Stimulated activated effector memory CD8-positive, alpha-beta T cell treated with anti-CD3 and anti-CD28 coated beads, Interleukin-12 subunit alpha, Interleukin-12 subunit beta, amount 100 ng/mL, for 72 hours (primary cell): ENCODE measurements around the gene SLC26A11.
A peak's percentile ranks its signal among the peaks of the same experiment; 100 is the strongest.
"Not testable (repeated sequence)": the region's sequence is repeated elsewhere in the genome, so short reads cannot be mapped to it uniquely, and the experiment has no call there.

ENCODE experiments used
- ATAC-seq: fragments of 150-1000 bp; cut with Tn5 transposase; 2 replicates; pipeline ENCODE4 v1.10.0; 2021
- DNase-seq, 2 donors: peaks; one replicate each; pipeline ENCODE4 v3.0.0; 2021 to 2022; ENCODE audit warnings: low spot score in 2 of 2
- H3K27ac Mint-ChIP-seq: one replicate; pipeline ENCODE4 v1.8.0; 2022; ENCODE audit warnings: mild to moderate bottlenecking, mixed read lengths
- H3K36me3 Mint-ChIP-seq: one replicate; pipeline ENCODE4 v1.8.0; 2022; ENCODE audit warnings: mild to moderate bottlenecking, mixed read lengths
- H3K4me1 Mint-ChIP-seq: one replicate; pipeline ENCODE4 v1.8.0; 2022; ENCODE audit warnings: mixed read lengths
- H3K4me3 Mint-ChIP-seq: one replicate; pipeline ENCODE4 v1.8.0; 2022; ENCODE audit warnings: mild to moderate bottlenecking, mixed read lengths
- H3K9me3 Mint-ChIP-seq: one replicate; pipeline ENCODE4 v1.8.0; 2022; ENCODE audit warnings: mixed read lengths

Gene SLC26A11

DNA sequence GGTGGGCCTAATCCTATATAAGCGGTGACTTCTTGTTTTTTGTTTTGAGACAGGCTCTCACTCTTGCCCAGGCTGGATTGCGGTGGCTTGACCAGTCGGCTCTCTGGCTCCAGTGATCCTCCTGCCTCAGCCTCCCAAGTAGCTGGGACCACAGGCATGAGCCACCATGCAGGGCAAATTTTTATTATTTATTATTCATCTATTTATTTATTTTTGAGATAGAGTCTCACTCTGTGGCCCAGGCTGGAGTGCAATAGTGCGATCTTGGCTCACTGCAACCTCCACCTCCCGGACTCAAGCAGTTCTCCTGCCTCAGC, 35.8 kb downstream of the SLC26A11 start:
- Mint-ChIP-seq H3K9me3 (no peaks in the 10 kb centered on the region), H3K36me3 (peaks cover 43% of the 10 kb centered on the region), H3K27ac (peak overlapping the region; percentile 97), H3K4me1 (peaks cover 66% of the 10 kb centered on the region), H3K4me3 (no peak overlapping the region)
- ATAC-seq: no peak
- DNase-seq: no peak

- ATAC-seq (no peak), DNase-seq (no peak)
- Mint-ChIP-seq H3K36me3 (peaks cover 50% of the 10 kb centered on the region), H3K9me3 (no peaks in the 10 kb centered on the region), H3K27ac (peak overlapping the region; percentile 97), H3K4me3 (peak overlapping the region; percentile 94), H3K4me1 (peaks cover 69% of the 10 kb centered on the region)
These were observed 37.5 kb downstream of the SLC26A11 start for GRCh38 chr17:80257716-80258213.

- DNase-seq, ATAC-seq, H3K9me3 Mint-ChIP-seq: not testable (repeated sequence)
- H3K27ac Mint-ChIP-seq: peak overlapping the region; percentile 97
- peaks cover 69% of the 10 kb centered on the region for H3K4me1 Mint-ChIP-seq
- peaks cover 49% of the 10 kb centered on the region for H3K36me3 Mint-ChIP-seq
- peak overlapping the region; percentile 94 for H3K4me3 Mint-ChIP-seq
These were observed 38.1 kb downstream of the SLC26A11 start for GRCh38 chr17:80258296-80258695.

DNA sequence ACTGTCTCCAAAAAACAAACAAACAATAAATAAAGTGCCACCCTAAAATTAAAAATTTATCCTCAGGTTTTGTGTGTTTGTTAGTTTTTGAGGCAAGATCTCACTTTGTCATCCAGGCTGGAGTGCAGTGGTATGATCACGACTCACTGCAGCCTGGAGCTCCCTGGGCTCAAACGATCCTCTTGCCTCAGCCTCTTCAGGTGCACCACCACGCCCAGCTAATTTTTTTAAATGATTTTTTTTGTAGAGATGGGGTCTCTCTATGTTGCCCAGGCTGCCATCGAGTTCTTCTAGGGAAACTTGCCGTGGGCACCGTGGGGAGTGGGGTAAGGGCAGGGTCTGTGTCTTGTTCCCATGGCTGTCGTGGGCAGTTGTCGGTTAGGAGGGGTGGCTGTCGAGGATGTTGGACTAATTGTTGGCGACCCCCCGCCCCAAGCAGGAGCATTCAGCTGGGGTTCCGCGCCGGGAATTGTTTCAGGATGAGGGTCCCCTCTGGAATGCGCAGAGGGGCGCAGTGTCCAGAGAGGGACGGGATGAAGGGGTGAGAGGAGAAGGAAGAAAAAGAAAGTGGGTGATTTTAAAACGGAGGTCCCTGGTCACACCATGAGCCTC, 39.3 kb downstream of the SLC26A11 start:
- H3K36me3 Mint-ChIP-seq: peaks cover 42% of the 10 kb centered on the region
- ATAC-seq: no peak

DNA sequence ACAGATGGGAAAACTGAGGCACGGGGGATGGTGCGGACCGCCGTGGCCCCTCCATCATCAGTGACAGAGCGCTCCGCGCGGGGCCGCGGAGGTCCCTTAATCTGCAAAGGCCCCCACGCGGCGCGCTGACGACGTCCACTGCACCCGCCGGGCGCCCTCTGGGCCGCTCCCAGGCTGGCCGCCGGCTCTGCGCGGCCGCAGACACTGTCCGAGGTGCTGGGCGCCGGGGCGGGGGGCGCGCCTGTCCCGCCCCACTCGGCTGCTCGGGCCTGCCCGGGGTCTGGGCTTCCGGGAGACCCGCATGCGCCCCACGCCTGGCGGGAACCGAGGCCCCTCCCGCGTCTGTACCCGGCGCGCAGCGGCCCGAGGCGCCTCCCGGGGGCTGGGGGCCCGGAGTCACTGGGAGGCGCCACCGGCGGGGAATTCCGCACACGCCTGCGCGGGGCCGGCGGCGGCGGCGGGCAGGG, 39.9 kb downstream of the SLC26A11 start:
- Mint-ChIP-seq H3K9me3 (no peaks in the 10 kb centered on the region), H3K4me1 (peaks cover 63% of the 10 kb centered on the region), H3K4me3 (peak overlapping the region; percentile 94), H3K27ac (peak overlapping the region; percentile 97), H3K36me3 (peaks cover 37% of the 10 kb centered on the region)
- DNase-seq (peak; percentile 73 to 89), ATAC-seq (peak; percentile 61)

More for the DNA sequence above, 39.3 kb downstream of the SLC26A11 start:
- H3K9me3 Mint-ChIP-seq: no peaks in the 10 kb centered on the region
- peak in 1 of 2 donors; percentile 63 for DNase-seq
- H3K27ac Mint-ChIP-seq: peak overlapping the region; percentile 97
- H3K4me3 Mint-ChIP-seq: peak overlapping the region; percentile 94
- peaks cover 64% of the 10 kb centered on the region for H3K4me1 Mint-ChIP-seq

DNA sequence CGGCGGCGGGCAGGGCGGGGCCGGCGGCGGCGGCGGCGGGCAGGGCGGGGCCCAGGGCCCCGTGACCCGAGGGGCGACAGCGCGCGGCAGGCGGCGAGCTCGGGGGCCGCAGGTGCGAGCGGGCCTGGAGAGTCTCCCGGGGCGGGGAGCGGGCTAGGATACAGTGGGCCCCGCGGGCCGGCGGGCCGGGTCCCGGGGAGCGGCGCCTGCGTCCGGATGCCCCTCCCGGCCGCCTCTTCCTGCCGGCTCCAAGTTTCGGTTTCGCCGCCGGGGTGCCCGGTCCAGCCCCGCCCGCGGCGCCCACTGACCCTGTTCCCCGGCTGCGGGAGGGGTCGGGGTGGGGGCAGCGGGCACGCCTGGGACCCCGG, 40.5 kb downstream of the SLC26A11 start, which contains the start of gene RNF213:
Gene RNF213, plus strand, starts transcription at position 62 of the 368 bp plus-strand sequence. CDS start 2,830 bp downstream, outside the sequence.
- DNase-seq (peak; percentile 49 to 84), ATAC-seq (peak; percentile 36)
- Mint-ChIP-seq H3K36me3 (peaks cover 33% of the 10 kb centered on the region), H3K4me3 (peak within 1 kb of the TSS; percentile 99), H3K4me1 (peaks cover 62% of the 10 kb centered on the region), H3K27ac (peak within 1 kb of the TSS; percentile 97), H3K9me3 (no peaks in the 10 kb centered on the region)

DNA sequence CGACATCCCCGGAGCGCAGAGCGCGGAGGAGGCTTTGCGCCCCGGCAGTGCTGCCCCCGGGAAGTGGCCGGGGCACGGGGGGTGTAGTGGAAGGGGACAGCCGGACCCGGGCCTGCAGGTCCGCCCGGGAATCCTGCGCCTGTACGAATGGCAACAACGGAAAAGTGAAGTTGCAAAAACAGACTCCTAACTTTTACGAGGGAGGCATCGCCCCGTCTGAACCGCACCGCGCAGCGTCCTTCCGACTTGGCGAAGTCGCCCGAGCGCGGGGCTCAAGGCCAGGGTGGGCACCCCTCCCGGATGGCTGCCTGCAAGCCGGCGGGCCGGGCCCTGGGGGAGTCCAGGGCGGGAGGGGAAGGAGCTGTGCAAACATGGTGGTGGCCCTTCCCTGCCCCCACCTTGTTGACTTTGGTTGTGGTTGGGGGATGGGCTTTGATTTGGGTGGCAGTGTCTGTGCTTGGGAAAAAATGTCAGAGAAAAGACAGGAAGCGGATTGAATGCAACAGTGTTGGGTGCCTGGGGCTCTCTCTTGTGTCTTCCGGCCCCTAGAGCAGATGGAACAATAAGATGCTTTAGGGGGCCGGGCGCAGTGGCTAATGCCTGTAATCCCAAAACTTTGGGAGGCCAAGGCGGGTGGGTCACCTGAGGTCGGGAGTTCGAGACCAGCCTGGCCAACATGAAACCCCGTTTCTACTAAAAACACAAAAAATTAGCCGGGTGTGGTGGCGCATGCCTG, 41.1 kb downstream of the SLC26A11 start:
- Mint-ChIP-seq H3K4me1 (peaks cover 66% of the 10 kb centered on the region), H3K36me3 (peaks cover 33% of the 10 kb centered on the region), H3K9me3 (no peaks in the 10 kb centered on the region), H3K4me3 (peak overlapping the region; percentile 99), H3K27ac (peak overlapping the region; percentile 96)
- ATAC-seq (peak; percentile 3), DNase-seq (peak; percentile 51 to 86)

- DNase-seq (no peak), ATAC-seq (no peak)
- Mint-ChIP-seq H3K27ac (peak overlapping the region; percentile 96), H3K4me1 (peaks cover 66% of the 10 kb centered on the region), H3K9me3 (no peaks in the 10 kb centered on the region), H3K36me3 (peaks cover 33% of the 10 kb centered on the region), H3K4me3 (peak overlapping the region; percentile 99)
These were observed 41.7 kb downstream of the SLC26A11 start for GRCh38 chr17:80261895-80262279.

- Mint-ChIP-seq H3K4me1 (peaks cover 66% of the 10 kb centered on the region), H3K4me3 (peak overlapping the region; percentile 99), H3K27ac (peak overlapping the region; percentile 96), H3K36me3 (peaks cover 33% of the 10 kb centered on the region), H3K9me3 (no peaks in the 10 kb centered on the region)
- no peak for DNase-seq
- no peak for ATAC-seq
These were observed 42.1 kb downstream of the SLC26A11 start for GRCh38 chr17:80262291-80262690.

GRCh38 chr17:80262775-80263244, 42.6 kb downstream of the SLC26A11 start:
- Mint-ChIP-seq H3K9me3 (no peaks in the 10 kb centered on the region), H3K4me1 (peaks cover 65% of the 10 kb centered on the region), H3K4me3 (peak overlapping the region; percentile 99), H3K27ac (peak overlapping the region; percentile 96), H3K36me3 (peaks cover 33% of the 10 kb centered on the region)
- ATAC-seq: no peak
- DNase-seq: peak in 1 of 2 donors; percentile 60

DNA sequence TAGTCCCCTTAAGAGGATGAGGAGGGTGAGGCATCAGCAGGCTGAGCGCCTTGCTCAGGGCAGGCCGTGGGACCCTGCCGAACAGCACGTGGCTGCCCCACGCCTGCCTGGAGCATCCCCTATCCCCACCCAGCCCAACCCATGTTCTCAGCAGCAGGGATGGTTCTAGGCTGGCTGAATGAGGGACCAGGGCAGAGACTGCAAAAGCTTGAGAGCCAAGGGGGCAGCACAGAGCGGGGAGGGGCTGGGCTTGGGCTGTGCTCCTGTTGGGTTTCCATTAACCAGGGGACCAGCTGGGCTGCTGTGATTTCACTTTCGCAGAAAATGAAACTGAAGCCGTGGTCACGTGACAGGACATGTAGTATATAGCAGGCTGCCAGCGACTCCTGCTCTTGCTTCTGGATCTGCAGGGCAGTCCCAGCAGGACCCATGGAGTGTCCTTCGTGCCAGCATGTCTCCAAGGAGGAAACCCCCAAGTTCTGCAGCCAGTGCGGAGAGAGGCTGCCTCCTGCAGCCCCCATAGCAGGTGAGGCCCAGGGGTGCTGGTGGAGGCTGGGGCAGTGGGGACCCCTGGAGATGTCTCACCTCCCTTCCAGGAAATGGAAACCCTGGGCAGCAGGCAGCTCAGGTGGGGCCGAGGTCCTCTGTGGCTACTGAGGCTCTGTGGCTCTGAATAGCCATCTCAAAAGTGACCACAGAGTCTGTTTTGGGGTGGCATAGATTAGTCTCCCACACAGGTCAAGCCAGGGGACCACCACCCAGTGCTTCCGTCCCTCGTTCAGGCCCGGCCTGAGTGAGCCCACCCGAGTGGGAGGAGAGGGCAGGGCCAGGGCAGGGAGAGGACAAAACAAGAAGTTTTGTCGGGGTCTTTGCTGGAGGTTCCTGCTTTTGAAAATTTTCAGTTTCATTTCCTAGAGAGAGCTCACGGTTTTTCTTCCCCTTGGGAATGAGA, 43.3 kb downstream of the SLC26A11 start:
- Mint-ChIP-seq H3K27ac (peak overlapping the region; percentile 96), H3K36me3 (peaks cover 26% of the 10 kb centered on the region), H3K9me3 (no peaks in the 10 kb centered on the region), H3K4me3 (peak overlapping the region; percentile 99), H3K4me1 (peaks cover 58% of the 10 kb centered on the region)
- DNase-seq (peak; percentile 75 to 95), ATAC-seq (peak; percentile 51)

GRCh38 chr17:80264205-80265075, 44.2 kb downstream of the SLC26A11 start:
- H3K36me3 Mint-ChIP-seq: peaks cover 18% of the 10 kb centered on the region
- peak in 1 of 2 donors; percentile 81 for DNase-seq
- no peaks in the 10 kb centered on the region for H3K9me3 Mint-ChIP-seq
- H3K4me1 Mint-ChIP-seq: peaks cover 49% of the 10 kb centered on the region
- no peak for ATAC-seq
- H3K4me3 Mint-ChIP-seq: peak overlapping the region; percentile 99
- H3K27ac Mint-ChIP-seq: peak overlapping the region; percentile 96

DNA sequence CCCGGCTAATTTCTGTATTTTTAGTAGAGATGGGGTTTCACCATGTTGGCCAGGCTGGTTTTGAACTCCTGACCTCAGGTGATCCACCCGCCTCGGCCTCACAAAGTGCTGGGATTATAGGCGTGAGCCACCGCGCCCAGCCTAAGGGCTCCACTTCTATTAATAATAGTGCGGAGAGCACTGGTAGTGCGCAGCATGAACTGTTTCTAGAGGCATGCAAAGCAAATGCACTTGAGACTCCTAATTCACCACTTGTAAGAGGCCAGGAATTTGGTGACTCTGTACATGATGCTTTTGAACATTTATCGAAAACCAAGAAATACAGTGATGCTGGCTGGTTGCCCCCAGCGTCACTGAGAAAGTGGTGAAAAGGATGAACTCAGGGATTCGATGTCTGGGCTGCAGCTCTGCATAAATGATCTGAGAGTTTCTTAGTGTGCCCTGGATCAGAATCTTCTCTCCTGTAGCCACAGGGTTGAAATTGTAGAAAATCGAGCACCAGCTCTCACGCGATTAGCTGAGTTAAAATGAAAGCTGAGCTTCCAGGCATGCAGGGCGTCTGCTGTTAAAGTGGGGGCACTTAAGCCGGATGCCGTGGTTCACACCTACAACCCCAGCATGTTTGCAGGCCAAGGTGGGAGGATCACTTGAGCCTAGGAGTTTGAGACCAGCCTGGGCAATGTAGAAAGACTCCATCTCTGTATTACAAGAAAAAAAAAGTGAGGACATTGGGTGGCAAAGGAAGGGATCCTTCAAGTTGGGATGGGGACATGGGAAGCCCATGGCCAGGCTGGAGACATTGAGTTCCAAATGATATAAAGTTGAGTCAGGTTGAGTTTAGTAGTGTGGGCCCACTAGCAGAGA, 45.2 kb downstream of the SLC26A11 start:
- ATAC-seq: peak; percentile 77
- H3K4me3 Mint-ChIP-seq: peak overlapping the region; percentile 99
- DNase-seq: peak; percentile 57 to 87
- peak overlapping the region; percentile 96 for H3K27ac Mint-ChIP-seq
- H3K4me1 Mint-ChIP-seq: peaks cover 43% of the 10 kb centered on the region
- H3K9me3 Mint-ChIP-seq: no peaks in the 10 kb centered on the region
- peaks cover 12% of the 10 kb centered on the region for H3K36me3 Mint-ChIP-seq
